ENCODE measurements around the gene RXRG.

RXRG gene

DNA sequence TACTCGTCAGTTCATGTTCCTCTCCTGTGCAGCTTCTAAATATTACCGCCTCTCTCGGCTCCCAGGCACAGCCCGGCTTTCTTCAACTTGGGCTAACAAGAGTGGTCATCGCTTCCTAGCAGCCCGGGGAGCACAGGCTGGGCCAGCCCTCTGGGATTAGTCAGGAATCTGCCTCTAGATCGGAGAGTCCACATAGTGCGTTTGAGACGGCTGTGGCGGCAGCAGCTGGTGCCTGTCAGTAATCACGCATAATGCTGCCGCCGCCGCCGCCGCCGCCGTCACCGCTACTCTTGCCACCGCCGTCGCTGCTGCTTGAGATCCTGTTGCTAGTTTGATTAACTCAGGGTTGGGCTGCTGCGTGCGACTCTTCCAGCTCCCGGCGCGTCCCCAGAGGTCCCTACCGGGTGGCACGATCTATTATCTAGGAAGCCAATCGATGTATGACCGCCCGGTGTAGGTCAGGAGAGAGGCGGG lies at the start of gene RXRG:
TSS of gene RXRG (minus strand) at position 230 of the 474 bp plus-strand sequence. CDS start 233 bp downstream, outside the sequence.
- Mint-ChIP-seq H3K4me3 (no peak within 1 kb of the TSS), H3K4me1 (ENCODE audit: low read depth) (no peaks in the 10 kb centered on the region)
- peak; percentile 36 for DNase-seq

GRCh38 chr1:165492845-165493373 lies 48.0 kb upstream of the RXRG start:
- peaks cover 22% of the 10 kb centered on the region for H3K27me3 Mint-ChIP-seq
- no peaks in the 10 kb centered on the region for H3K4me1 Mint-ChIP-seq (ENCODE audit: low read depth)
- H3K9me3 Mint-ChIP-seq: no peaks in the 10 kb centered on the region
- H3K36me3 Mint-ChIP-seq (ENCODE audit: low read depth): no peaks in the 10 kb centered on the region
- no peak for DNase-seq
- H3K27ac Mint-ChIP-seq: no peak overlapping the region
- no peak overlapping the region for H3K4me3 Mint-ChIP-seq

More for the DNA sequence above, at the start of gene RXRG:
- peaks cover 46% of the 10 kb centered on the region for H3K27me3 Mint-ChIP-seq
- H3K36me3 Mint-ChIP-seq (ENCODE audit: low read depth): no peaks in the 10 kb centered on the region
- no peaks in the 10 kb centered on the region for H3K9me3 Mint-ChIP-seq
- no peak within 1 kb of the TSS for H3K27ac Mint-ChIP-seq

GRCh38 chr1:165490175-165490574 lies 45.2 kb upstream of the RXRG start:
- Mint-ChIP-seq H3K4me3 (no peak overlapping the region), H3K27me3 (peaks cover 26% of the 10 kb centered on the region), H3K36me3 (ENCODE audit: low read depth) (no peaks in the 10 kb centered on the region), H3K9me3 (no peaks in the 10 kb centered on the region), H3K4me1 (ENCODE audit: low read depth) (peaks cover 5% of the 10 kb centered on the region), H3K27ac (no peak overlapping the region)
- no peak for DNase-seq

DNA sequence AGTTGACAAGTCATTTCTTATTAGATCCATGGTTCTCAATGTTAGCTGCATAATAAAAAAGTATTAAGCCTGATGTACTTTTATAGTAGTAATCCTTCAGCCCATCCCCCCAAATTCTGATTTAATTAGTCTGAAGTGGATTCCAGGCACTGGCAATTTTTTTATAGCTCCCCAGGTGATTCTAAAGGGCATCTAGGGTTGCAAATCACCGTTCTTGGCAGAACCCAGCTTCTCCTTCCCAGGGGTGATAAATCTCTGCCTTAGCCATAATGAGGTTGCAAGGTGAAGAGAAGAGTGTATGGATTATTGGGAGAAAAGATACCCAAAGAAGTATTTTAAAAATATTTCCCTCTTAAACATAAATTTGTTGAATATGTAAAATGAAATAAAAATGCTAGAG lies 43.0 kb upstream of the RXRG start:
- H3K9me3 Mint-ChIP-seq: no peaks in the 10 kb centered on the region
- H3K4me1 Mint-ChIP-seq (ENCODE audit: low read depth): peaks cover 11% of the 10 kb centered on the region
- no peak for DNase-seq
- H3K4me3 Mint-ChIP-seq: no peak overlapping the region
- H3K27ac Mint-ChIP-seq: no peak overlapping the region
- peaks cover 29% of the 10 kb centered on the region for H3K27me3 Mint-ChIP-seq
- no peaks in the 10 kb centered on the region for H3K36me3 Mint-ChIP-seq (ENCODE audit: low read depth)

GRCh38 chr1:165486663-165487062 lies 41.7 kb upstream of the RXRG start:
- no peak for DNase-seq
- no peak overlapping the region for H3K27ac Mint-ChIP-seq
- H3K36me3 Mint-ChIP-seq (ENCODE audit: low read depth): no peaks in the 10 kb centered on the region
- no peaks in the 10 kb centered on the region for H3K9me3 Mint-ChIP-seq
- no peak overlapping the region for H3K4me3 Mint-ChIP-seq
- H3K4me1 Mint-ChIP-seq (ENCODE audit: low read depth): peaks cover 20% of the 10 kb centered on the region
- peaks cover 24% of the 10 kb centered on the region for H3K27me3 Mint-ChIP-seq

DNA sequence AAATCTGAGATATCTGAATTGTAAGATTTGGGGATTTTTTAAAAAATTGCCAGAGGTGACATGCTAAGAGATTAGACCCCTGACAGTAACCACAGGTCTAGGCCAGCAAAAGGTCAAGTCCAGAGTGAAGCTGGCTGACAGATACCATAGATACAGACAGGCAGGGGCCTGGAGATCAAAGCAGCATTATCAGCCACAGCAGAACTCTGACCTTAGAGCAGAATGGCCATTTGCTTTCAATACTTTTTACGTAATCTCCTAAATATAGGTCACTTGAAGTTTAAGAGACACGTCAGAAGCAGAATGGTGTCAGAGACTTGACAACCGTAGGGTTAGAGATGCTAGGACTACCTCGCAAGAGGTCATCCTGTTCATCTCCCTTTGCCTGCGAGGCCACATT lies 40.8 kb upstream of the RXRG start:
- peaks cover 20% of the 10 kb centered on the region for H3K4me1 Mint-ChIP-seq (ENCODE audit: low read depth)
- no peaks in the 10 kb centered on the region for H3K9me3 Mint-ChIP-seq
- H3K27ac Mint-ChIP-seq: no peak overlapping the region
- peaks cover 24% of the 10 kb centered on the region for H3K27me3 Mint-ChIP-seq
- H3K36me3 Mint-ChIP-seq (ENCODE audit: low read depth): no peaks in the 10 kb centered on the region
- no peak overlapping the region for H3K4me3 Mint-ChIP-seq
- no peak for DNase-seq

DNA sequence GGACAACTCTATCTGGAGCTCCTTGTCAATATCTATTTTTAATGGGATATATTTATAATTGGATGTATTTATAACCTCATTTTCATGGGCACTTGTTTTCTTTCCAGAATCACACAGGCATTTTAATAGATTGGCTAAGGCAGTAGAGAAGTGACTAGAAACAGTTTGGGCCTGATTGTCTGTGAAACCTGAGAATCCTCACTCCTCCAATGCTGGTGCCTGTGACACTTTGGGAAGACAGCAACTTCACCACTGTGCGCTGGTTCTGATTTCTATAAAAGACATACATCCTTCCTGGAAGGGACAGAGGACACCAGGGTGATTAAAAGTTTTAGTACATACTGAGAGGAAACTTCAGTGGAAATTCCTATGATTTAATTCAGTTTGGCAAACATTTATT lies 39.6 kb upstream of the RXRG start:
- Mint-ChIP-seq H3K4me3 (no peak overlapping the region), H3K27me3 (peaks cover 27% of the 10 kb centered on the region), H3K9me3 (no peaks in the 10 kb centered on the region), H3K36me3 (ENCODE audit: low read depth) (no peaks in the 10 kb centered on the region), H3K27ac (no peak overlapping the region), H3K4me1 (ENCODE audit: low read depth) (peaks cover 20% of the 10 kb centered on the region)
- DNase-seq: no peak

DNA sequence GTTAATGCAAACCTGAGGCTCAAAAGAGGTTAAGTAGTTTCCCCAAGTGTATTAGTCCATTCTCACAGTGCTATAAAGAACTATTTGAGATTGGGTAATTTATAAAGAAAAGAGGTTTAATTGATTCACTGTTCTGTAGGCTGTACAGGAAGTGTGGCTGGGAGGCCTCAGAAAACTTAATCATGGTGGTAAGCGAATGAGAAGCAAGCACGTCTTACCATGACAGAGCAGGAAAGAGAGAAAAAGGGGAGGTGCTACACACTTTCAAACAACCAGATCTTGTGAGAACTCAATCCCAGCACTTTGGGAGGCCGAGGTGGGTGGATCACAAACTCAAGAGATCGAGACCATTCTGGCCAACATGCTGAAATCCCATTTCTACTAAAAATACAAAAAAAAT lies 38.5 kb upstream of the RXRG start:
- DNase-seq: no peak
- H3K4me3 Mint-ChIP-seq: no peak overlapping the region

DNA sequence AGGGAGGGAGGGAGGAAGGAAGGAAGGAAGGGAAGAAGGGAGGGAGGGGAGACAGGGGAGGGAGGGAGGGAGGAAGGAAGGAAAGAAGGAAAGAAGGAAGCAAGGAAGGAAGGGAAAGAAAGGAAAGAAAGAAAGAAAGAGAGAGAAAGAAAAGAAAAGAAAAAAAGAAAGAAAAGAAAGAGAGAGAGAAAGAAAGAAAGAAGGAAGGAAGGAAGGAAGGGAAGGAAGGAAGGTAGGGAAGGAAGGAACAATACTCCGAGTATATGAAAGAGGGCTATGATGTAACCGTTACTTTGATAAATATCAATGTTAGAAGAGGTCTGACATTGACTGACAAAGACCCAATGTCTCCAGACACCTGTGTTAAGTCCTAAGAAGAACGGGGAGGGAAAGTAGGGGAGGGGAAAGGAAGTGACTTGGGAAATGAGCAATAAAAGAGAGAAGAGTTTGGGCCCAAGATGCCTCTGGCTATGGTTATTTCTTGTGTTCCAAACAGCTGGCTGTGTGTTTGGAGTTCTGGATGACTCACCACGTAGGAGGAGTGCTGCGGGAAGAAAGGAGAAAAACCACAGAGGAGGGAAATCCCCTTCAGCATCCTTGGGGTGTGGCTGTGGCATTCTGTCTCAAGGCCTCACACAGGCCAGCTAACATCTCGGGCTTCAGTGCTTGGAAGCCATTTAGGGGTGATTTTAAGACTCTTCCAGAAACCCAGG lies 37.0 kb upstream of the RXRG start:
- Mint-ChIP-seq H3K4me1 (ENCODE audit: low read depth) (peaks cover 20% of the 10 kb centered on the region), H3K9me3 (no peaks in the 10 kb centered on the region), H3K27ac (no peak overlapping the region), H3K4me3 (no peak overlapping the region), H3K36me3 (ENCODE audit: low read depth) (no peaks in the 10 kb centered on the region), H3K27me3 (peaks cover 25% of the 10 kb centered on the region)
- peak; percentile 34 for DNase-seq

More for the DNA sequence above, 38.5 kb upstream of the RXRG start:
- H3K4me1 Mint-ChIP-seq (ENCODE audit: low read depth): peaks cover 20% of the 10 kb centered on the region
- no peak overlapping the region for H3K27ac Mint-ChIP-seq
- H3K27me3 Mint-ChIP-seq: peaks cover 27% of the 10 kb centered on the region
- no peaks in the 10 kb centered on the region for H3K9me3 Mint-ChIP-seq
- H3K36me3 Mint-ChIP-seq (ENCODE audit: low read depth): no peaks in the 10 kb centered on the region

DNA sequence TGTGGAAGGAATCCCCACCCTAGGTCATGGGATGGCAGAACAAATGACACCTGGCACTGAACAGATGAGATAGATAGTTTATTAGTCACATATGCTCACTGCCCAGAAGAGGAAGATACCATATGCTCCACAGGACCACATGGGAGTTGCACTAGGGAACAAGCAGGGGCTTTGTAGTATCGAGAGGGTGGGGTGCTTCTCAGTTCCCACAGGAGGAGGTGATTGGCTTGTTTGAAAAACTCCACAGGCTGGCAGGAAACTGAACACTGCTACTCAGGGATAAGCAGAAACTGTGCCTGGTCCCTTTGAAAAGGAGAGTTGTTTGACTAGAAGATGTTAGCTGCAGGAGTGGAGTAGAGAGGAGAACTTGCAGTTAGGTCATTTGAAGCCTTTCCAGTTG lies 31.9 kb upstream of the RXRG start:
- no peaks in the 10 kb centered on the region for H3K4me1 Mint-ChIP-seq (ENCODE audit: low read depth)
- H3K27ac Mint-ChIP-seq: no peak overlapping the region
- no peak overlapping the region for H3K4me3 Mint-ChIP-seq
- no peaks in the 10 kb centered on the region for H3K9me3 Mint-ChIP-seq
- DNase-seq: no peak
- H3K36me3 Mint-ChIP-seq (ENCODE audit: low read depth): no peaks in the 10 kb centered on the region
- peaks cover 18% of the 10 kb centered on the region for H3K27me3 Mint-ChIP-seq

- H3K4me1 Mint-ChIP-seq (ENCODE audit: low read depth): no peaks in the 10 kb centered on the region
- H3K27ac Mint-ChIP-seq: no peak overlapping the region
- no peak overlapping the region for H3K4me3 Mint-ChIP-seq
- H3K27me3 Mint-ChIP-seq: peaks cover 16% of the 10 kb centered on the region
- H3K36me3 Mint-ChIP-seq (ENCODE audit: low read depth): no peaks in the 10 kb centered on the region
- DNase-seq: no peak
- no peaks in the 10 kb centered on the region for H3K9me3 Mint-ChIP-seq
Measured at GRCh38 chr1:165474196-165474595, 29.3 kb upstream of the RXRG start.

GRCh38 chr1:165473081-165473480 lies 28.2 kb upstream of the RXRG start:
- no peak overlapping the region for H3K4me3 Mint-ChIP-seq
- no peak overlapping the region for H3K27ac Mint-ChIP-seq
- DNase-seq: no peak
- H3K9me3 Mint-ChIP-seq: no peaks in the 10 kb centered on the region
- no peaks in the 10 kb centered on the region for H3K4me1 Mint-ChIP-seq (ENCODE audit: low read depth)
- no peaks in the 10 kb centered on the region for H3K36me3 Mint-ChIP-seq (ENCODE audit: low read depth)
- peaks cover 16% of the 10 kb centered on the region for H3K27me3 Mint-ChIP-seq

DNA sequence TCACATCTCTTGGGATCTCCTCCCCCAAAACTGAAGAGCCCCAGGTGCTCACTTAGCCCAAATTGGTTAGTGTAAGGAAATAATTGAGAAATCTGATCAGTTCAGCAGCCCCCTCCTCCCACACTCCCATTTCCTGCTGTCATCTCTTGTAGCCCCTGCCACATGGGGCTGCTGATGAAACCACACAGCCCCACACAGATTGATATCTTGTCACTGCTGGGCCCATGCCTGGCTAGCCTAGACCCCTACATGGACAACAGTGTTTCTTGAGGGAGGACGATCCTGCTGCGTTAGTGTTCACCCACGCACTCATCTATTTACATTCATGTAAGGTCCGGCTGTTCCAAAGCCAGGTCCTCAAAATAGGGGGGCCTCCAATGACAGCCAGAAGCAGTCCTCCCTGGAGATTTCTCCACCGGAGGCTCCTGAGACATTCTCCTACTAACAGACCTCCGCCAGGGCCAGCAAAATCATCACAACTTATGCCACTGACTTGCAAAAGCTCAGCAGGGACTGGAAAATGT lies 23.9 kb upstream of the RXRG start:
- DNase-seq: no peak
- Mint-ChIP-seq H3K27ac (no peak overlapping the region), H3K4me1 (ENCODE audit: low read depth) (no peaks in the 10 kb centered on the region), H3K36me3 (ENCODE audit: low read depth) (no peaks in the 10 kb centered on the region), H3K4me3 (no peak overlapping the region), H3K27me3 (peaks cover 12% of the 10 kb centered on the region), H3K9me3 (no peaks in the 10 kb centered on the region)

DNA sequence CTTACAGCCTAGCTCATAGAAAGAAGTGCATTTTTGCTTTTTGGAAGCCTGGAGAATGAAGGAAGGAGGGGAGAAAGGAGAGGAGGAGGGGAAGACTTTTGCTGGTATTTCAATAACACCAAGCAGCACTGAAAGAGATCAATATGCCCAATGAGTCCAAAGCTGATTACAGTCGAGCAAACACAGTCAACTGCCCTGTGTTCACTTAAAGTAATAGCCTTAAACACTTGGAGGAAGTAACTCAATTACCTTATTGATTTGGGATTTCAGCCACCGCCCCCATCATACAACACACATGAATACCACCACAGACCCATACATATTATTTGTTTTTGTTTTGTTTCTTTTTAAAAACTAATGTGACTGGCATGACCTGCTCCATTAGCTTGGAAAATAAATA lies 23.3 kb upstream of the RXRG start:
- DNase-seq: no peak
- H3K27ac Mint-ChIP-seq: no peak overlapping the region
- peaks cover 12% of the 10 kb centered on the region for H3K27me3 Mint-ChIP-seq
- H3K4me3 Mint-ChIP-seq: no peak overlapping the region
- no peaks in the 10 kb centered on the region for H3K4me1 Mint-ChIP-seq (ENCODE audit: low read depth)
- H3K36me3 Mint-ChIP-seq (ENCODE audit: low read depth): no peaks in the 10 kb centered on the region
- no peaks in the 10 kb centered on the region for H3K9me3 Mint-ChIP-seq

- Mint-ChIP-seq H3K27ac (no peak overlapping the region), H3K4me1 (ENCODE audit: low read depth) (no peaks in the 10 kb centered on the region), H3K36me3 (ENCODE audit: low read depth) (no peaks in the 10 kb centered on the region), H3K4me3 (no peak overlapping the region), H3K9me3 (no peaks in the 10 kb centered on the region), H3K27me3 (peaks cover 12% of the 10 kb centered on the region)
- DNase-seq: no peak
Measured at GRCh38 chr1:165467706-165468105, 22.8 kb upstream of the RXRG start.
